Measurements from ENCODE around the gene JAM3.

Gene JAM3

DNA sequence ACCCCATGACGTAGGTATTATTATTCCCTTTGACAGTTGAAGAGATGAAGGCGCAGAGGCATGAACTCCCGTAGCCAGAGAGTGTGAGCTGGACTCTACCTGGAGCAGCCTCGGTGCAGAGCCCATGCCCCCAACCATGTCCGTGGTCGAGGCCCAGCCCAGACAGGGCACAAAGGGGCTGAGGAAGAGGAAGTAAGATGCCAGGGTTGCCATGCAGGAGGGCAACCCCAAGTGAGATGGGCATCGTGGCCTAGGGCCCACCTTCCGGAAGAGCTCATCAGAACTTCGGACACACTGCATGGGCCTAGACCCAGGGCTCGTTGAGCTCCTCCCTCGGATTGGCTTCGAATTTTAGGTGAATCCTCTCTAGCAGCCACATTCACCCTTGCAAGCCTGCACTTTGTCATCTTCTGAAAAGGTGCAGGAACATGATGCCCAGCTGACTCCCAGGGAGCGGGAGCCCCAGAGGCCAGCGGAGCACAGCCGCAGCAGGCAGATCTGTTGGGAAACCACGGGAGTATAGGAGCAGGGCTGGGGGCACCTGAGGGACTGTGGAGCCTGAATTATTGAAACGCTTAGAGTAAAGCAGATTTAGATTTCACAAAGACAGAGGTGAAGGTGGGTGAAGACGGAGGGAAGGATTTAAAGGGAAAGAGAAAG lies 29.0 kb upstream of the JAM3 start:
- DNase-seq (ENCODE audit: low spot score), result no peak

DNA sequence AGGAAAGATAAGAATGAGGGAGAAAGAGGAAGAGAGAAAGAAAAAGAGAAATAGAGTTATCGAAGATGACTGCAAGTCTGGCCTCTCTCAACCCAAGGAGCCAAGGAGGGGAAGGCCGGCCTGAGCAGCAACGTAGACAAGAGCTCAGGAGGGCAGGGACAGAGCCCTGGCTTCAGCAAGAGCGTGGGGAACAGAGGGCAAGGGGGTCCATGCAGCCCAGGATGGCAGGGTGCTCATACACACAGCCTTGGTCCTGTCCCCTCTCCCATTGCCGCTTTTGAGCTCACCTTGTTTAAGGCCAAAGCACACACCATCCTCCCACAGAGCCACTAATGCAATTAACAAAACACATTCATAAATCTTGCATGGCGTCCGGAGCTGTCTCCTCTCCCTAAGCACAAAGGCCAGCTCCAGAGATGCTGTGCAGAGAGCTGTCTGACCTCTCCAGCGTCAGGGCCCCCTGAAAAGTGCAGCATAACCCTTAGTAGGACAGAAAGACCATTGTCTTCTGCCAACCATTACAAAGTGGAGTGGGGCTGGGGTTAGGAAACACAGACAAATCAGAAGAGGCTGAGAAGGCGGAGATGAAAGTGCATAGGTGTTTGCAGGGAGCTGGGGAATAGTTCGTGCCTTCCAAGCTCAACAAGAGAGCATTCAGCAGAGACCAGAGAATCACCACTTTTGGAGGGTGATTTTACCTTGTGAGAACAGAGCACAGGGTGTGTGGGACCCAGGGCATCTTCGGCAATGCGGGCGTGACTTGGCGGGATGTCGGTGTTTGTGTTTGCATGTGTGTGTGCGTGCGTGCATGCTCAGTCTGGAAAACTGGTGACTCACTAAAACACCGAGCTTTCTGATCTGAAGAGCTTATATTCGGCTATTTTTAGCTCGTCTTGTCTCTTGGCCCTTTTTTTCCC lies 28.2 kb upstream of the JAM3 start:
- peak; percentile 70 for DNase-seq (ENCODE audit: low spot score)

DNA sequence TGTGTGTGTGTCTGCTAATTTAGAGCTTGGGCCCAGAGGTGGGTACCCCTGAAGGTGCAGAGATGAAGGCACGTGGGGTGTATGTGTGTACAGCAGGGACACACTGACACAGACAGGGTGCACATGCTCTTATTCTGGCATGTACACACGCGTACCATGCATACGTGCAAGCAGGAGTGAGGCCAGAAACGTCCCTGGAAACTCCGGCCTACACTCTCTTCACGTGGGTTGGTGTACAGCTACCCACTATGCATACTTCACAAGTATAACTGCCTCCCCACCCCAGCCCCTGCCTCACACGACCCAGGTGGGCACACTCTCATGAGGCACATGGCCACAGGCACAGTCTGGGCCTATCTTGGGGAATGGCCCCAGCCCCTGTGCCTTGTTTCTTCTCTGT lies 27.5 kb upstream of the JAM3 start:
- DNase-seq (ENCODE audit: low spot score), result no peak

DNA sequence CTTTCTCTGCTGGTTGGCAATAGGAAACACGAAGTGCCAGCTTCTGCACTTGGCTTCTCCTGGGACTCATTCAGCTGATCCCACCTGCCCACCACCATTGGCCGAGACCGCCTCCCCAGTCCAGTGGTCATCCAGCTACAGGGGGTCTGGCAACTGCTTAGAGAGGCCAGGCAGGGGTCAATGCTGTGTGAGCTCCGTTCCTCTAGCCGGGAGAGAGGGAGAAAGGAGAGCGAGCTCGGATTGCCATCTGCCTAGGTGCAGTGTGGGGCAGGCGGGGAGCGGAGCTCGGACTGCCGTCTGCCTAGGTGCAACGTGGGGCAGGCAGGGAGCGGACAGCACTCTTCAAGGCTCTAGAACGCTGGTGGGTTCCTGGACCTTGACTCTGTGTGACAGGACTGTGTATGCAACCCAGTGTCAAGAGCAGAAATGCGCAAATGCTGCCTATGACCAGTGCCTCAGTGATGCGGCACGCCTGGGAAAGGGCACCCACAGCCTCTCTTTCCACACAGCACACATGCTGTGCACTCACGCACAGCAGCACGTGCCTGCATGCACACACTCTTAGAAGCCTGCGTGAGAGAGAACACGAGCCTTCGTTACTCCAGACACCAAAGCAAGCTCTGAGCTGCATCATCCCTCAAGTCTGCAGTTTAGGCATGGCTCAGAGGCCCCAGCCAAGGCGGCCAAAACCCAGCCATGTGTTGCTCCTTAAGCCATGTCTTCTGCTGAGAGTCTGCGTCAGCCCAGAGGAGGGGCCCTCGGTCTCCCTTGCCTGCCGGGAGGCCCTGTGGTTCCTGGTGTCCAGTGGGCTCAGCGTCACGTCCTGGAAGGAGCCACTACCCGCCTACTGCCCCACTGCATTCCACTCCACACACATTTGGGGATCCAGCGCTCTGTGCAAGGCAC lies 26.8 kb upstream of the JAM3 start:
- no peak for DNase-seq (ENCODE audit: low spot score)

DNA sequence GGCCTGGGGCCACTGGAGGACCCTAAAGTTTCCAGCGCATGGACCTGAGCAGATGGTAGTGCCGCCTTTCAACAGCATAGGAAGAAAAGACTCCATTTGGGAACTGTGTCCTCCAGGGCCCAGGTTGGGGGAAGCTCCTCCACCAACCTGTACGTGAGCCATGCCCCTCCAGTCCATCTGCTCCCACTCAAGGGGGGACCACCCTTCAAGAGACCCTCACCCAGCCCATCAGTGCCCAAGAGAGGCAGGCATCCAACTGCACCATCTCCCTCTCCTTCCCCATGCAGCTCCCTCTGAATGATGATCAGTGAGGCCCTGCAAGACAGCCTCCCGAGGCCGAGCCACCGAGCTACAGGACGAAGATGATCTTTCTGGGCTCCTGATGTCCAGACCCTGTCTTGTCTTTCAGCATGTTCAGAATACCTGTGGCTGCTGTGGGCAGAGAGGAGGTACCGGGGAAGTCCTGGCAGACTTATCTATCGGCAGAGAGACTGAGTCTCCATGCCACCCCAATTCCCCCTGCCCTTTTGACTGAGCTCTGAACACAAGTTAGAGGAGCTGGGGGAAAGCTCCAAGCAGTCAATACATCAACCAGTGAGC lies 25.0 kb upstream of the JAM3 start:
- DNase-seq (ENCODE audit: low spot score), result no peak

DNA sequence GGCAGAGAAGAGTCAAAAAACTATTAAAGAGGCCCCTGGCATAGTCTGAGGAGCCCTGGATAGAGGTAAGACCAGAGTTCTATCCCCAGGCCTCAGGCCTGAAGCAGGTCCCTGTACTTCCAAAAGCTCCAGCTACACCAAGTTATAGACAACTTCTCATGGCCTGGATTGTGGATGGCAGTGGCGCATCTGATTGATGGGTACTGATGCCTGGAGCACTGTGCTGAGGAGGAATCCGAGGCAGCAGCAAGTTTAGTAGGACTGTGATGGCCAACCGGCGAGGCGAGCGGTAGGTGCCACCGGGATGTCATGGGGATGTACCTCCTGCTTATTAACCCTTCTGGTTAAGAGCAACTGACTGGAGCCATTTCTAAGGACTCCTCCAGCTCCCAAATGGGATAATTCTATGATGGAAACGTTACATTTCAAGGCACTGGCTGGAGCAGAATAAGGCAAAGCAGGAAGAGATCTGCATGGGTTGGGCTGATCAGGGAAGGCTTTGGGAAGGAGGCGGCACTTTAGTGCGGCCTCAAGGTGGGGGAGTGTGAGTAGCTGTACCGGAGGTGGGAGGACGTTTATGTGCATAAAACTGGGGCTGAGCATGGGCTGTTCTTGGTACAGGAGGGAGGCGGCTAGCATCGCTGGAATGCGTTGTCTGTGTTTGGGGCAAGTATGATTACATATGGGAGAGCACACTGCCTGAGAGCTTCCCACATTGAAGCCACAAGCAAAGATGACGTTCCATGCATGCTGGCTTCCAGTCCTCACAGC lies 24.2 kb upstream of the JAM3 start:
- DNase-seq (ENCODE audit: low spot score), result no peak

DNA sequence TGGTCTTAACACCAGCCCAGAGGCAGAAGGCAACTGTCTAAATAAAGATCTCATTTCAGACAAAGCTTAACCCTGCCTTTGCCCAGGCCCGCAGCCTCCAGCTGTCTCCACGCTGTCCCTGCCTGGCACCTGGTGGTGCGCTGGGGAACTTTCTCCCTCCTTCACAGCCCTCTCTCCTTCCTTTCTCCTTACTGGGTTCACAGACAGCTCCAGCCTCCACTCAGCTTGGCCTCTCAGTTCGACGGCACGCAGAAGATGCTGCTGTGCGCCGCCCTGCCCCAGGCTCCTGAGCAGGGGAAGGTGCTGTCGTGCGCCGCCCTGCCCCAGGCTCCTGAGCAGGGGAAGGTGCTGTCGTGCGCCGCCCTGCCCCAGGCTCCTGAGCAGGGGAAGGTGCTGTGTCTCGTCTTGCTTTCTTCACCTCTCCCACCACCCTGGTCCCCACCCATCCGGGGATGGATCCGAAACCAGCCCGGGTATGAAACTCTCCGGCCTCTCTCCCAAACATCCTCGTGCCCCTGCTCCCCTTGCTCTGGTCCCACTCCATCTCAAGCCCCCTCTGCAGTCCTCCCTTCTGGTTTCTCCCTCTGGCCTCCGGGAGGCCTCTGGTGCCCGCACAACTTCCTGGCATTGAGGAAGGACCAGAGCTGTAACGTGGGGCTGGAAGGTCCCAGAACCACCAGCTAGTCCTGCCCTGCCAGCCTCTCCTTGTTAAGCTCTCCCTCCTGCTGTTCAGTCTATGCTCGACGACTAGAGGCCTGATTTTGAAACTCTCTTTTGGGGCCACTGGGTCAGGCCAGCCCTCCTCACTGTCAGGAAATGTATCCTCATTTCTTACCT lies 22.9 kb upstream of the JAM3 start:
- no peak for DNase-seq (ENCODE audit: low spot score)

DNA sequence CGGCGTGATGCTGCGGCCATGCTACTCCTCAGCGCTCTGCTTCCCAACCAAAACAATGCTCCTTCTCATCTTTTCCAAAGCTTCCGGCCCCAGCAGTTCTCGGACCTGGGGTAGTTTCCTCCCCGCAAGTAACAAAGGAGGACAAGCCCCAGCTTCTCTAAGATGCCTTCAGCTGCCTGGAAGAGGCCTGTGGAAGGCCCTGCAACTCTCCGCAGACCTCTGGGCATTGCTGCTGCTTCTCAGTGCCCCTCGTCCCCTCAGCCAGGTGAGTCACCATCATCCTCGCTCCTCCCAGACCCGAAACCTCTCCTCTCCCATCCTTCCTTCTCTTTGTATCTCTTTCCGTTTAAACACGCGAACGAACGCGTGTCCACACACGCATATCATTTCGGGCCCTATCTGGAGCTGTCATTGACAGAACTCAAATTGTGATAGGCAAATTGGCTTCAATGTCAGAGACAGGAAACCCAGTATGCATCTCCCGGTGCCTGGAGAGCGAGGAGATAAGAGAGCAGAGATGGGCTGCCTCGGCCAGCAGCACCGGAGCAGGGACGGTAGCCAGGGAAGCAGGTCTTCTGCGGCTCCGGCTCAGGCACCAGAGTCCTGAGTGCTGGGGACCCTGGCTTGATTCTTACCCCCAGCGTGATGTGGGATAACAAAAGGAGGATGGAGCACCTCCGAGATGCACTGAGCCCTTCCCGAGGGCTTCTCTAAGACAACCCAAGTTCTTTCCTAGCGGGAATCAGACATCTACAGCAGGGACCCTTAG lies 22.0 kb upstream of the JAM3 start:
- no peak for DNase-seq (ENCODE audit: low spot score)

DNA sequence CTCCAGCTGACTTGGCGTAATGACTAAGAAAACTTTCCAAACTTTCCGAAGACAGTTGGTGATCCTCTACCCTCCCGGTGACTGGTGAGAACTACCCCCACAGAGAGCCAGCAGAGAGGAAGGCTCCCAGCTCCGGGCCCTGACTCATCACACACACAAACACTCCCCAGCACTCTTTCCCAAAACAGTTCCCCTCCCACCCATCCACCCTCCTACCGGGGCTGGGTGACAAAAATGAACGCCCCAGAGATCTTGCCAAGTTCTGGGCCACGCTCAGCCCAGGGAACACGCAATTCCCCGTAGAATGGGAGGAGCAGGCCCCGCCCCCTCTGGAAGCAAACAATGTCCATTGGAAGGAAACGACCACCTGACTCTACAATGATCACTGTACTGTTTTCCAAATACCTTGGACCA lies 21.3 kb upstream of the JAM3 start:
- peak; percentile 93 for DNase-seq (ENCODE audit: low spot score)

DNA sequence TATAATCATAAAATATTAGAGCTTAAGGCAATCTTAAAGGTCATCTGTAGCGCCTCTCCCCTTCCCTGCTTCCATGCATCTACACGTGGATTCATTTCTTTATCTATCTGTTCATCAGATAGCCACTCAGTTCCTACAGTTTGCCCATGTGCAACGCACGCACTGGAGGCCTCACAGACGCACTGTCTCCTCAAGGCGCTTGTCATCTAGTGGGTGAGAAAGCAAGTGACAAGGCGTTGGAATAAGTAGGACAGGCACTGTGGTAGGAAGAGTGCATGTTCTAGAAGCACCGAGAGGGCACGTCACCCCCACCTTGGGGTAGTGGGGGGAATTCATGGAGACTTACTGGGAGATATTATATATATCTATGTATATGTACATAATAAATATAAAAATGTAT lies 20.8 kb upstream of the JAM3 start:
- DNase-seq (ENCODE audit: low spot score), result no peak

DNA sequence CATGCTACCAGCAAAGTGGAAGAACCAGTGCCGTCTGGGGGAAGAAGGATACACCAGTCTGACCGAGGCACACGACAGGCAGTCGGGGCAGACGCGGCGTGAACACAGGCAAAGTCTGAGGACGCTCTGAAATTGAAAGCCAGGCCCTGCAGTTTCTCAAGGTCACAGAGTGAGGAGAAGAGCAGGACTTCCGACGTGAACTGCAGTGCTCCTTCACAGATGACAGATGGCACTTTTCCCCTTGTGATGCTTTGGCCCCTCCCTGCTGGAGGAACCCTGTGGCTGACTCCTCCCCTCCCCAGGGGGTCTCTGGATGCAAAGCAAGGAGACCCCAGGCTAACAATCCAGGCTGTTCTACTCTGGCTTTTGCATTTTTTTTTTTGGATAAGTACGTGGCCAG lies 19.6 kb upstream of the JAM3 start:
- DNase-seq (ENCODE audit: low spot score), result no peak

DNA sequence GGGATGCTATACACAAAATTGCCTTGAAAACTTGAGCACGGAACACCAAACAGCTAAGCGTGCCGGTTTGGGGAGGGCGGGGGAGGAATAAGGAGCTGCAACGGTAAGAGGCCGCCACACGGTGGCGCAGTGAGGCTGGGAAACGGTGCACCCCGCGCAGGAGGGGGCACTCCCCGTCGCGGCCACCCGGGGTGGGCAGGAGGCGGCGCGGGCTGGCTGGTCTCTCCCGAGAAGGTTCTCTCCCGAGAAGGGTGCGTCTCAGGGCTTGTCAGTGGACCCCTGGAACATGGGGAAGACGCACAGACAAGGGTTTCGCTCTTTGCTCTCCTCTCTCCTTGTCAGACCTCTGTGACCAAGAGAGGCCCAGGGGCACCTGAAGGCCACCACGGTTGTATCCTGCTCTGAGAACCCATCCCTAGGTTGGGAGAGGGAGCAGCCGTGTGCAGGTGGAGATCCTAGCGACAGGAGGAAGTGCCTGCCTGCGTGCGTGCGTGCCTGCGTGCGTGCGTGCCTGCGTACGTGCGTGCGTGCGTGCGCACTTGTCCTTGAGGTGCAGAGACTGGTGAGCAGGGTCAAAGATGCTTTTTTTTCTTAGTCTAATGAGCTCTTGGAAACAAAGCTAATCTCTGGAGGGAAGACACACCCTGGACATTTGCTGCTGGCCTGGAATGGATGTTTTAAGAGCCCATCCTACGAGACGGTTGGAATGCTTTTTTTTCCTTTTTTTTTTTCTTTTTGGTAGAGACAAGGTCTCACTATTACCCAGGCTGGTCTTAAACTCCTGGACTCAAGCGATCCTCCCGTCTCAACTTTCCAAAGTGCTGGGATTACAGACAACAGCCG lies 18.1 kb upstream of the JAM3 start:
- peak; percentile 89 for DNase-seq (ENCODE audit: low spot score)

DNA sequence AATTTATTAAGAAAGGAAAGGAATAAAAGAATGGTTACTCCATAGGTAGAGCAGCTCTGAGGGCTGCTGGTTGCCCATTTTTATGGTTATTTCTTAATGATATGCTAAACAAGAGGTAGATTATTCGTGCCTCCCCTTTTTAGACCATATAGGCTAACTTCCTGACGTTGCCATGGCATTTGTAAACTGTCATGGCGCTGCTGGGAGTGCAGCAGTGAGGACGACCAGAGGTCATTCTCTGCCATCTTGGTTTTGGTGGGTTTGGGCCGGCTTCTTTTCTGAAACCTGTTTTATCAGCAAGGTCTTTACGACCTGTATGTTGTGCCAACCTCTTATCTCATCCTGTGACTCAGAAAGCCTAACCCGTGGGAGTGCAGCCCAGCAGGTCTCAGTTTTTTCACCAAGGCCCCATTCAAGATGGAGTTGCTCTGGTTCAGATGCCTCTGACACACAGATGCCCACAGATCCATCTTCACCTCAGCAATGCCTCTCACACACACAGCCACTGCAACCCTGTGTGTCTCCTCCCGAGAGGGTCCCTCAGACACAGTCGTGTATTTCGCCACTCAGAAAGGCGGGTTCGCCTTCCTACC lies 16.4 kb upstream of the JAM3 start:
- no peak for DNase-seq (ENCODE audit: low spot score)

DNA sequence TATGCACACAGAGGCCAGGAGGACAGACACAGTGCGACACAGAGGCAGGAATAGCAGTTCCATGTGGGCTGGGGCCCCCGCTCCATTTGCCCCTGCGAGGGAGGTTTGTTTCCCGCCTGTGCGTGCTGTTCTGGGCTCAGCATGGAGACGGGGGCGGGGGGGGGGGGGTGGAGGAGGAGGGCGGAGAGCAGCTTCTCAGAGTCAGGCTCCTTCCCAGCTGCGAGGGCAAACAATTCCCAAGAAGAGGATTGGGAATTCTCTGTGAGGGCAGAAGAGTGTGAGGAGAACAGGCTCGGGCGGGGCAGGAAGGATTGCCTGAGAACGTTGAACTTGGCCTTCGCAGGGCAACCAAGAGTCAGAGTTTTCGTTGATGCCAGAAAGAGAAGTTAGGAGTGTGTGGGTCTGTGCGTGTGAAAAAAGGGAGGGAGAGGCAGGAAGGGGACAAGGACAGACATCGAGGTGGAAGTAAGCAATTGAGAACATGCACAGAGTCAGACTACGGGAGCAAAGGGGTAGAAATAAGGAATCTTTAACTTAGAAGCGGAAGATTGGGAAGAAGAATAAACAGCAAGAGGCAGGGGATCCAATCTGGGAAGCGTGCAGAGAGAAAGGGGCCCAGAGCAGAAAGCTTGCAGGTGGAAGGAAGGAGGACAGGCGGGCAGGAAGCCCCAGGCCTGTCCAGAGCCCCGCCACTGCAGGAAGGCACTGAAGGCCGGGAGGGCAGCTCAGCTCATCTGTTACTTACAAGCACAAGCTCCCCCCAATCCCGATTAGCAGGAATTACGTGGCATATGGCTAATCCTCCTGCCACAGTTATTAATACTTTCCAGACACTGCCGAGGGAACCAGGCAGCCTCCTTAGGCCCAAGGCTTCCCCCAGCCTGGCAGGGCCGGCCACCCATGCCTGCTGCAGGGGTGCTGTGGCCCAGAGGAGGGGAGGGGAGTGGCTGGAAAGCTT lies 15.6 kb upstream of the JAM3 start:
- no peak for DNase-seq (ENCODE audit: low spot score)

DNA sequence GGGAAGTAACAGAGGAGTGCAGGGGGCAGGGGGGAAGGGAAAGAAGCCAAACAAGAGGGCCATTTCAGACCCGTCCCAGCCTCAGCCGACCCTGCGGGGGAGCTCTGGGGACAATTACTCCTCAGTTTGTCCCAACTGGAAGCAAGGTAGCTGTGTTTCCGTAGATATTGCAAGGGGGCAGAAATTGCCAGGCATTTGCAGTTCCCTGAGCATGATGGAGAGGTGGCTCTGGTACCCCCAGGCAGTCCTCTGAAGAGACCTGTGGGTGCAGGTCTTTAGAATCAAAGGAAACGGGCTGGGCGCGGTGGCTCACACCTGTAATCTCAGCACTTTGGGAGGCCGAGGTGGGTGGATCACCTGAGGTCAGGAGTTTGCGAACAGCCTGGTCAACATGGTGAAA lies 13.8 kb upstream of the JAM3 start:
- no peak for DNase-seq (ENCODE audit: low spot score)

DNA sequence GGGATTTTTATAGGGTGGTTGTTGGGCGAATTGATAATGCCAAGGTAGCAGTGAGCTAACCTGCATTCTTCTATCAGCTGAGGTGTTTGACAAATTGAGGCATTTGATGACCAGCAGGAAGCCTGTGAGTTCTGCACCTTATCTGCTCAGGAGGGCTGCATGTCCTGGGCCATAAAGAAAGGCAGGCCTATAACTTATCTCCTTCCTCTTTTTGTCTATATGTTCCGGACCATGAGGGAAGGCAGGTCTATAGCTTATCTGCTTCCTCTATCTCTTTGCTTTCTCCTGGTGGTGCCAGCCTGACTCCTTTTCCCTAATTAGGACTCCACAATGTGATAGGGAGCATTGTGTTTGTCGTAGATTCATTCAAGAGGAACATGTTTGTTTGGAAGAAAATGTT lies 8.6 kb upstream of the JAM3 start:
- DNase-seq (ENCODE audit: low spot score), result no peak
